ENCODE data around the gene LONP2. TPM values are rescaled to one million over a fixed set of nuclear protein-coding genes. Genes with fewer than 3 reads are reported as not detected.

The LONP2 gene
- total RNA-seq, 1 donor, result 56.8 TPM

- H3K9me3 ChIP-seq (ENCODE audit: low read depth, low read length), result no peaks in the 10 kb centered on the region
- peak overlapping the region; percentile 7 for H3K27ac ChIP-seq (ENCODE audit: low read depth, low read length)
- H2AFZ ChIP-seq (ENCODE audit: low read length), result no peak overlapping the region
- peaks cover 20% of the 10 kb centered on the region for H3K4me1 ChIP-seq (ENCODE audit: insufficient read depth, low read length)
- peaks cover 49% of the 10 kb centered on the region for H4K20me1 ChIP-seq (ENCODE audit: insufficient read depth, low read length)
- H3K4me3 ChIP-seq (ENCODE audit: insufficient read depth, low read length), result peak overlapping the region; percentile 98
- DNase-seq (ENCODE audit: insufficient read length, low spot score, missing footprints), result no peak
- TF ChIP-seq CTCF (IDR thresholded peaks at IDR 0.05; ENCODE audit: extremely low read depth, low read depth, low read length), result no peak
- peak overlapping the region; percentile 97 for H3K4me2 ChIP-seq (ENCODE audit: insufficient read depth, low read length)
- no peaks in the 10 kb centered on the region for H3K27me3 ChIP-seq (ENCODE audit: insufficient read depth, low read length)
- peaks cover 71% of the 10 kb centered on the region for H3K79me2 ChIP-seq (ENCODE audit: insufficient read depth, low read length)
- no peaks in the 10 kb centered on the region for H3K36me3 ChIP-seq (ENCODE audit: insufficient read depth, low read length)
These were observed 2.0 kb downstream of the LONP2 start for GRCh38 chr16:48246066-48246465.

GRCh38 chr16:48247311-48247710 lies 3.2 kb downstream of the LONP2 start, which contains the start of gene ABCC11:
Gene ABCC11 (minus strand): TSS chr16:48247539. CDS start chr16:48231921, 15,618 bp downstream.
- peaks cover 20% of the 10 kb centered on the region for H3K4me1 ChIP-seq (ENCODE audit: insufficient read depth, low read length)
- peaks cover 83% of the 10 kb centered on the region for H3K79me2 ChIP-seq (ENCODE audit: insufficient read depth, low read length)
- H3K36me3 ChIP-seq (ENCODE audit: insufficient read depth, low read length), result peaks cover 5% of the 10 kb centered on the region
- H3K27ac ChIP-seq (ENCODE audit: low read depth, low read length), result peak within 1 kb of the TSS; percentile 7
- peaks cover 53% of the 10 kb centered on the region for H4K20me1 ChIP-seq (ENCODE audit: insufficient read depth, low read length)
- no peak for DNase-seq (ENCODE audit: insufficient read length, low spot score, missing footprints)
- H3K4me3 ChIP-seq (ENCODE audit: insufficient read depth, low read length), result no peak within 1 kb of the TSS
- no peaks in the 10 kb centered on the region for H3K27me3 ChIP-seq (ENCODE audit: insufficient read depth, low read length)
- TF ChIP-seq CTCF (IDR thresholded peaks at IDR 0.05; ENCODE audit: extremely low read depth, low read depth, low read length), result no peak
- H2AFZ ChIP-seq (ENCODE audit: low read length), result no peak within 1 kb of the TSS
- peak within 1 kb of the TSS; percentile 97 for H3K4me2 ChIP-seq (ENCODE audit: insufficient read depth, low read length)
- H3K9me3 ChIP-seq (ENCODE audit: low read depth, low read length), result no peaks in the 10 kb centered on the region

- Histone ChIP-seq H3K9me3 (ENCODE audit: low read depth, low read length) (no peaks in the 10 kb centered on the region), H2AFZ (ENCODE audit: low read length) (no peak overlapping the region), H3K4me1 (ENCODE audit: insufficient read depth, low read length) (peaks cover 9% of the 10 kb centered on the region), H3K79me2 (ENCODE audit: insufficient read depth, low read length) (peaks cover 89% of the 10 kb centered on the region), H3K27ac (ENCODE audit: low read depth, low read length) (no peak overlapping the region), H3K4me2 (ENCODE audit: insufficient read depth, low read length) (no peak overlapping the region), H3K36me3 (ENCODE audit: insufficient read depth, low read length) (peaks cover 15% of the 10 kb centered on the region), H4K20me1 (ENCODE audit: insufficient read depth, low read length) (peaks cover 42% of the 10 kb centered on the region), H3K27me3 (ENCODE audit: insufficient read depth, low read length) (no peaks in the 10 kb centered on the region), H3K4me3 (ENCODE audit: insufficient read depth, low read length) (no peak overlapping the region)
- TF ChIP-seq CTCF (IDR thresholded peaks at IDR 0.05; ENCODE audit: extremely low read depth, low read depth, low read length), result no peak
- DNase-seq (ENCODE audit: insufficient read length, low spot score, missing footprints), result no peak
These were observed 6.6 kb downstream of the LONP2 start for GRCh38 chr16:48250520-48251278.

- peaks cover 29% of the 10 kb centered on the region for H4K20me1 ChIP-seq (ENCODE audit: insufficient read depth, low read length)
- no peak overlapping the region for H2AFZ ChIP-seq (ENCODE audit: low read length)
- no peak for DNase-seq (ENCODE audit: insufficient read length, low spot score, missing footprints)
- no peaks in the 10 kb centered on the region for H3K27me3 ChIP-seq (ENCODE audit: insufficient read depth, low read length)
- H3K9me3 ChIP-seq (ENCODE audit: low read depth, low read length), result no peaks in the 10 kb centered on the region
- no peak overlapping the region for H3K4me3 ChIP-seq (ENCODE audit: insufficient read depth, low read length)
- H3K79me2 ChIP-seq (ENCODE audit: insufficient read depth, low read length), result peaks cover 76% of the 10 kb centered on the region
- H3K4me2 ChIP-seq (ENCODE audit: insufficient read depth, low read length), result no peak overlapping the region
- H3K27ac ChIP-seq (ENCODE audit: low read depth, low read length), result no peak overlapping the region
- peaks cover 18% of the 10 kb centered on the region for H3K36me3 ChIP-seq (ENCODE audit: insufficient read depth, low read length)
- TF ChIP-seq CTCF (IDR thresholded peaks at IDR 0.05; ENCODE audit: extremely low read depth, low read depth, low read length), result no peak
- H3K4me1 ChIP-seq (ENCODE audit: insufficient read depth, low read length), result no peaks in the 10 kb centered on the region
These were observed 7.9 kb downstream of the LONP2 start for GRCh38 chr16:48252013-48252412.

Measured in osteoblast (primary cell).